Ovary (tissue), 3 donors: ENCODE results near the gene FAM83C.

Experiments
- EP300 ChIP-seq: sonication (generic); formaldehyde crosslinking; IDR thresholded peaks from one replicate; pipeline ENCODE4 v1.6.1; 2017; ENCODE audit warnings: antibody characterized with exemption
- POLR2A ChIP-seq: fragments of 450-650 bp; IDR thresholded peaks from one replicate; pipeline ENCODE4 v1.6.1; 2017; ENCODE audit warnings: antibody characterized with exemption, mild to moderate bottlenecking, moderate library complexity
- TF ChIP-seq, protein P1 (sequence below), 3 donors: fragments of 450-650 bp in 2 of 3; fragments of 200-600 bp in 1 of 3; IDR thresholded peaks; one replicate each; pipeline versions ENCODE4 v1.5.1 to v1.8.0; 2016 to 2022; ENCODE audit warnings: antibody characterized with exemption in 3 of 3, mild to moderate bottlenecking in 1 of 3
- donor health status: DM: no; HTN: no; CAD: no.

- TF ChIP-seq, protein P1, sequence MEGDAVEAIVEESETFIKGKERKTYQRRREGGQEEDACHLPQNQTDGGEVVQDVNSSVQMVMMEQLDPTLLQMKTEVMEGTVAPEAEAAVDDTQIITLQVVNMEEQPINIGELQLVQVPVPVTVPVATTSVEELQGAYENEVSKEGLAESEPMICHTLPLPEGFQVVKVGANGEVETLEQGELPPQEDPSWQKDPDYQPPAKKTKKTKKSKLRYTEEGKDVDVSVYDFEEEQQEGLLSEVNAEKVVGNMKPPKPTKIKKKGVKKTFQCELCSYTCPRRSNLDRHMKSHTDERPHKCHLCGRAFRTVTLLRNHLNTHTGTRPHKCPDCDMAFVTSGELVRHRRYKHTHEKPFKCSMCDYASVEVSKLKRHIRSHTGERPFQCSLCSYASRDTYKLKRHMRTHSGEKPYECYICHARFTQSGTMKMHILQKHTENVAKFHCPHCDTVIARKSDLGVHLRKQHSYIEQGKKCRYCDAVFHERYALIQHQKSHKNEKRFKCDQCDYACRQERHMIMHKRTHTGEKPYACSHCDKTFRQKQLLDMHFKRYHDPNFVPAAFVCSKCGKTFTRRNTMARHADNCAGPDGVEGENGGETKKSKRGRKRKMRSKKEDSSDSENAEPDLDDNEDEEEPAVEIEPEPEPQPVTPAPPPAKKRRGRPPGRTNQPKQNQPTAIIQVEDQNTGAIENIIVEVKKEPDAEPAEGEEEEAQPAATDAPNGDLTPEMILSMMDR (IDR thresholded peaks at IDR 0.05), result no peak
- TF ChIP-seq POLR2A (no peak), EP300 (no peak)
These were observed 15.1 kb downstream of the FAM83C start for GRCh38 chr20:35277127-35277526.
